GOT3 (cell line): ENCODE measurements around the gene SLC45A3.

ENCODE experiments used
- DNase-seq: peaks from one replicate; lab custom pipeline; 2025; ENCODE audit warnings: mixed read lengths; lab: John Stamatoyannopoulos, UW

Gene SLC45A3

DNA sequence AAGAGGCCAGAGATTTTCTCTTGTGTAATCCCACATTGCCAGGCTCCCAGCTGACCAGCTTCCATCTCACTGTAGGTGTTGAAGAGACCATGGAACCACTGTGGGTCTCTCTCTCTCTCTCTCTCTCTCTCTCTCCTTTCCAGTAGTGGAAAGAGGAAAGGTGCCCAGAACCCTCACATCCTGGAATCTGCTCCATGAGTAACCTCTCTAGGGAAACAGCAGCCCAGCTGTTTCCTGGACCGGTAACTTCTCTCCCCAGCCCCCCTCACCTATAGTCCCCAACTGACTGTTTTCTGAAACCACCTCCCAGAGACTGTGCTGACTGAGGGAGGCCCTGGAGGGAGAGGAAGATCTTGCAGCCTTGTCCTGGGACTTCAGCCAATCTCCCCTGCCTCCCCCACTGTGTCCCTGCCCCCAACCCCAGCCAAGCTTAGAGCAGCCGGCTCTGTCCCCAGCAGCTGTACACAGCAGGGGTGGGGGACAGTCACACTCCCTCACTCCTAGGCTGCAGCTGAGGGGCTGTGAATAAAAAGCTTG is 20.6 kb upstream of the SLC45A3 start:
- DNase-seq: no peak

DNA sequence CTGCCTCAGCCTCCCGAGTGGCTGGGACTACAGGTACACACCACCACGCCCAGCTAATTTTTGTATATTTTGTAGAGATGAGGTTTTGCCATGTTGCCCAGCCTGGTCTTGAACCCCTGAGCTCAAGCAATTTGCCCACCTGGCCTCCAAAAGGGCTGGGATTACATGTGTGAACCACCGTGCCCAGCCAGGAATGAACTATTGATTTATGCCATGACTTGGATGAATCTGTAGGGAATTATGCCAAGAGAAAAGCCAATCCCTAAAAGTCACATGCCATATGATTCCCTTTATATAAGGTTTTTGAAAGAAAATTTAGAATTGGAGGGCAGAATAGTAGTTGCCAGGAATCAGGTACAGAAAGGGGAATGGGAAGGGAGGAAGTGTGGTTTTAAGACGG is 19.1 kb upstream of the SLC45A3 start:
- no peak for DNase-seq

DNA sequence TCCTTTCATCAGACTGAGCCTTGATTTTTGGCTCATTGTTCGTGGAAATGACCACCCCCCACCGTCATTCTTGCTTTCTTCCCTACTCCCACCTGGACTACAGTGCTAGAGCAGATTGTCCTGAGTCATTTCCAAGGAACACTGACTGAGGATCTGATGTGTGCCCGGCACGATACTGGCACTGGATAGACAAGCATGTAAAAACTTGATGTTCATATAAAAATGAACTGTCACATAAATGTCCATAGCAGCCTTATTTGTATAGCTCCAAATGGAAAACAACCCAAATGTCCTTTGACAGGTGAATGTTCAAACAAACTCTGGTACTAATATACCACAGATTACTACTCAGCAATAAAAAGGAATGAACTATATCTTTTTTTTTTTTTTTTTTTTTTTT is 18.6 kb upstream of the SLC45A3 start:
- DNase-seq: no peak

DNA sequence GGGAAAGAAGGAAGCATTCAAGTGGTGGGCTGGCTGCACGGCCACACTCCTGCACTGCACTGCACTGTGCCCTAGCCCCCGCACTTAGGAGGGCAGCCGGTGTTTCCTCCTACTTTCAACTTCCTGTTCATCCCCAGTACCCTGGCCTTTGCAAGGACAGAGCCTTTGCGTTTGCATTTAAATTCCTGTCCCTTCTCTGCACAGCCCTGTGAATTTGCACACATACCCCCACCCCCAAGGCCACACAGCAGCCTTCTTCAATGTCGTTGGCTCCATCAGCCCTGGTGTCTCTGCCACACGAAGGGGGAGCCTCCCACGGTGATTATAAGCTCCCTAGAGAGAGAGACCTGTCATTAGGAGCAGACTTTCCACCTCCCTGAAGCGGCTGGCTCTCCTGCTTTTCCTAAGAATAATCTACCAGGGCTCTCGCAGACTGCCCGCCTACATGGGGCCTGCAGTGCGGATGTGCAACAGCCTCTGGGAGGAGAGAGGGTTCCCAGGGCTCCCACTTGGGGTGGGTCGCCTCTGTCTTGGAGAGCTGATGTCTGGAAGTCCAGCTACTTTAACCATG is 13.2 kb upstream of the SLC45A3 start:
- no peak for DNase-seq

DNA sequence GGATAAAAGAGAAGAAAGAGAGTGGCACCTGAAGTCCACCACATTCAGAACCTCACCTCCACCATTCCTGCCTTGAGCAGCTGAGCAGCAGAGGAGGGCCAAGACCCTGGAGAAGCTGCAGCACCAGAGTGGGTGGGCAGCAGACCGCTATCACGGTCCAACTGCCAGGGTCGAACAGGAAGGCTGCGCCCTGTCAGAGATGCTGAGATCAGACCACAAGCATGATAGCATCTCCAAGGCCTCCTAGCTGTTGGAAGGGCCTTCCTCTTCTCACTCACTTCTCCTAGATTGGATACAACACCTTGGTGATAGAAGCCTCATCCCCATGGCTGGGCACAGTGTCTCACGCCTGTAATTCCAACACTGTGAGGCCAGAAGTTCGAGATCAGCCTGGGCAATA is 12.1 kb upstream of the SLC45A3 start:
- DNase-seq: no peak

DNA sequence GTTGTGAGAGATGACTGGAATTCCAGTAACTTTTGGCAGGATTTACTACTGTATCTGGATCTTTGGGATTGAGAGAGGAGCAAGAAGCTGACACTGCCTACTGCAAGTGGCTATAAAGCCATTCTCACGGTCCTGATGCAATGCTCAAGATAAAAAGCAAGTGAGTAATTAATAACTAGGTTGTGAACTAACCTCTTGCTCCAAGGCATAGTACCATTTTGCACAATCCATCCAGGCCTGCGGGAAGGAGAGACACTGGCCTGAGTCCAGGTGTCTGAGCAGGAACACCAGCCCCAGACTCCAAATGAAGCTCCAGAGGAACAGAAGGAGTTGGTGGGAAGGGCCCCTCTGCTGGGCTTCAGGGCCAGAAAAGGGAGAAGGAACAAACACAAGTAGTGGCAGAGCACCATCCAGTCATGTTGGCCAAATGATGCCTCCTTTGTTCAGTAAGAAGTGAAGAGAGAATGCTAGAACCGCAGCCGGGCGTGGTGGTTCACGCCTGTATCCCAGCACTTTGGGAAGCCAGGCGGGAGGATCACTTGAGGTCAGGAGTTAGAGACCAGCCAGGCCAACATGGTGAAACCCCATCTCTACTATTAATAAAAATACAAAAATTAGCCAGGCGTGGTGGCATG is 9.9 kb upstream of the SLC45A3 start:
- no peak for DNase-seq

DNA sequence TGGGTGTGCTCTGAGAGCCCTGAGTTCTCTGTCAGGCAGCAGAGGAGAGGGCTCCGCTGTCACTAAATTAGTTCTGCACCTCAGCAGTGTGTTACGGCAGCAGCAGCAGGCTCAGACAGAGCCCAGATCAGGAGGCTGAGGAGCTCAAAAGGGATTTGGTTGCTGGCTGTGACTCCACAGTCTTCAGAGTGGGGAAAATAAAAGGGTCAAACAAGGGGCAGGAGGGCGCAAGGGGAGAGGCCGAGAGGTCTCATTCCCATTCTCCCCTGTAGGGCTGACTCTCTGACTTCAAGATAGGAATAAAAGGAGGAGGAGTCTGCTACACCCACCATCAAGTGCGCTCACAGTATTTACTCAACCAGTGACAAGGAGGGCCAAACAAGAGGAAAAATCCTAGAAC is 9.2 kb upstream of the SLC45A3 start:
- DNase-seq: no peak

DNA sequence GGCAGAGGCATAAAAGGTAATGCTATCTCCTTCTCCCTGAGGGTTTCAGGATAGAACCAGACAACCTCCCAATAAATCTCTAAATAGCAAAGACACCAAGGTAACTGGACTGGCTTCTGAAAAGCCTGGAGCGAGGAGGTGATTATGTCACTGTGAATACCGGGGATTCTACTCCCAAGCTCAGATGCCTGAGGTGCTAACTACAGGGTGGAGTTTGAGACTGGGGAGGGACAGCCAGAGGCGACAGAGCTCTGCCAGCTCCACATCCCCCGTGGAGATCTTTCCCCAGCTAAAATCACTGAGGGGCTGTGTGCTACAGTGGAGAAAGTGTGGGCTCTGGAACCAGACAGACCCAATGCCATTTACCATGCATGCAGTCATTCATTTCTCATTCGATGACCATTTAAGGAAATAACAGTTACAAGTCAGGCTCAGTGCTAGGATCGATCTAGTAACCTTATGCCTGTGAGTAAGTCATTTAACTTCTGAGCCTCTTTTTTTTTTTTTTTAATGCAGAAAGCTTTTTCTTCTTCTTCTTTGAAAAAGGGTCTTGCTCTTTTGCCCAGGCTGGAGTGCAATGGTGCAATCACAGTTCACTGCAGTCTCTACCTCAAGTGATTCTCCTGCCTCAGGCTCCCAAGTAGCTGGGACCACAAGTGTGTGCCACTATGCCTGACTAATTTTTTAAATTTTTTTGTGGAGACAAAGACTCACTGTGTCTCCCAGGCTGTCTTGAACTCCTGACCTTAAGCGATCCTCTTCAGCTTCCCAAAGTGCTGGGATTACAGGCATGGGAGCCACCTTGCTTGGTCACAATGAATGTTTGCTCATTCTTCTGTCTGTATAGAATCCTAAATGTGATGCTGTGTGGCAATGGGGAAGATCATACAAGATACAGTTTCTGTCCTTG is 8.1 kb upstream of the SLC45A3 start:
- no peak for DNase-seq

DNA sequence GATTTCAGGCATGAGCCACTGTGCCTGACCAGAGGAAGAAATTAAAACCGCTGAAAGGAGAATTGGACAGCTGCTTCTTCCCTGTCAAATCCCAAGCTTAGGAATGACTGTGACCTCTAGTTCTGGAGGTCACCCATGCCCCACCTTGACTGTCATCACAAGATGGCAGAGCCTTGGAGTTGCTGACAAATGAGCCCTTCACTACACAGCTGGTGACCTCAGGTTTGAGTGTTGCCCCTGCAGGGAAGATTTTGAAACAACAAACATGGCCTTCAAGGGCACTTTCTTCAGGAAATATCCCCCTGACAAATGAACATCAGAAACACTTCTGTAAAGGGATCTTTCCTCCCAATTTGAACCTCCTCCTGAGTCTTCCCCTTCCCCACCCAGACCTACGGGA is 6.9 kb upstream of the SLC45A3 start:
- no peak for DNase-seq

DNA sequence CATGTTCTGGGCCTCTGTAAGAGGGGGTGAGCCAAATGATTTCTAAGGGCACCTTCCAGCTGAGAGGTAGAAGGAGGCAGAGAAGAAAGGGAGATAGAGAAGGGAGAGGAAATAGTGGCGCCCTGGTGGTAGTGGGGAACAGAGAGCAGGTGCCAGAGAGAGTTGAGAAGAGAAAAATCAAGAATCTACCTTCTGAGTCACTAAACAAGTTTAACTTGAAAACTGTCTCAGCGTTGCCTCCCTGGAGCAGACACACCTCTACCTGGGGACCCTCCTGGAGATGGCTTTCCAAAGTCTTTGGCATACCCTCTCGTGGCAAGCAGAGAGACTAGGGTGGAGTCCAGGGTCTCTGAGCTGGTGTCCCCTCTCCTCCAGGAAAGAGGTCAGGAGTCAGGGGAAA is 1.1 kb upstream of the SLC45A3 start:
- DNase-seq: no peak

DNA sequence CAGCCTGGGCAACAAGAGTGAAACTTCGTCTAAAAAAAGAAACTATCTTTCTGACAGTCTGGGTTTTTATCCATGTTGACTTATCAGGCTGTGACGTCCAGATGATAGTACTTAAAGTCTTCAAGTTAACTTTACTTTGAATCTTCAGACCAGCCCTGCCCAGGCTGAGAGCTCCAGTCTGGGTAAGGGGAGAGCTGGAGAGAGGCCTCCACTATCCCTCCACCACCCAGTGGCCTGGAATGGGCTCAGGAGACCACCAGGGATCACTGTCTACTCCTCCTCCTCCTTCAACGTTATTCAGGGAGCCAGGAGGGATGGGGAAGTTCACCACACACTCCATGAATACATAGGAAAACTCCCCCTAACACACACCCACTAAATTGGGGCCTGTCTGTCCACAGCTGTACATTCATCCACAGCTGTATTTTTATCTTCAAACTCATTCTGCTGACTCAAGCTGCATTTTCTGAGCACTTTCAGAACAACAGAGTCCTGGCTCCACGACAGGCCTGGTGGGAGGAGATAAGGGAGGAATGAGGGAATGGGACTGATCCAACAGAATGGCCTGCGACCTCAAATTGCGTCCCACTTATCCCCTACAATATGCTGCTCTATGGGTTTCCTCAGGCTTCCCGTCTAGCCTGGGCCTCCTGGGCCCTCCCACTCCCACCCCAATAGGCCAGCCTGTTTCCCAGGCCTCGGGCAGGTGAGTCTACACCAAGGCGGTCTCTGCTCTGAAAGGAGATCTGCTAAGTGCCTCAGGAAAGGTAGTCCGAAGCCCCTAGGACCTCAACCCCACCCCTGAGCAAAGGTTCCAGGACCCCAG is 1.8 kb downstream of the SLC45A3 start:
- no peak for DNase-seq

DNA sequence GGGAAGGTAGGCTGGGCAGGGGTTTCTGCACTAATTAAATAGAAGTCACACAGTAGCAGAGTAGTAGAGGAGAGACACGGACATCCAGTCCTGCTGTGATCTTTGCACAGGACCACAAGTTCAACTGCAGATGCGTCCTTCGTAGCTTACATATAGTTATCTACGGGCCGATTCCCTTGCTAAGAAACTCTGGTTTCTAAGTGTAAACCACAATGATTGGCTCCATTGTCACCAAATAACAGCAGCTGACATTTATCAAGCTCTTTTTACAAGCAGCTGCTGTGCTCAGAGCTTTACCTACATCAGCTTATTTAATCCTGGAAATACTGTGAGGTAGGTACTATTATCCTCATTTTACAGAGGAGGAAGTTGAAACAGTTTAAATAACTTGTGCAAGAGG is 3.1 kb downstream of the SLC45A3 start:
- DNase-seq: no peak

DNA sequence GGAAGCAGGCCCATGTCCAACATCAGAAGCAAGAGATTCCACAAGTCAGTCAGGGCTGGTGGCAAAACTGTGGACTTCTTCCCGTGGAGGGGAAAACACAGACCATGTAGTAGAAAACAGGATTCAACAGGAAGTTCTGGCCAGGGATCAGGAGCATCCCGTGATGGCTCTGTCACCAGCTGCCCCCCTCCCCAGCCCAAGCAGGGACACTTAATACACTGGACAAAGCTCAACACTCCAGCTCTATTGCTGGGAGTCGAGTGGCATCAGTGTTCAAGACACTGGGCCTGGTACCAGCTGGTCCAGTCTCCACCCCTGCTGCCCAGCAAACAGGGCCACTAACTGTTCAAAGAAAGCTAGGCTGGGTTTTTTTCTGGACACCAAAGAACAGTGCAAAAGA is 3.7 kb downstream of the SLC45A3 start:
- DNase-seq: no peak

DNA sequence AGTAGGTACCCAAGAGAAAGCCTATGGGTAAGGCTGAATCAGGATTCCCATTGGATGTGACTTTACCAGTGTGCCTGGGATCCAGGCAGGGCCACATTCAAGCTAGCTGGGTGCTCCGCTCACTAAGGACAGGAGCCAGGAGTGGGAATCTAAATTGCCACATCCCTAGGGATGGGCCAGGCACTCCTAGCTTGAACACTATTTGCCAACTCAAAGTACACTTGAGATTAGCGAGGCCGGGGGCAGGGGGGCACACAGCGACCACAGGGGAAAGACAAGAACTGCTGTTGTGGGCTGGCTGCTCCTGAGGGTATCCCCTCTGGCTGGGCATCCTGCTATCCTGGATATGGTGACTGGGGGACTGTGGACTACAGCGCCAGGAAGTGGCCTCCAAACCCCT is 4.3 kb downstream of the SLC45A3 start:
- DNase-seq: no peak

DNA sequence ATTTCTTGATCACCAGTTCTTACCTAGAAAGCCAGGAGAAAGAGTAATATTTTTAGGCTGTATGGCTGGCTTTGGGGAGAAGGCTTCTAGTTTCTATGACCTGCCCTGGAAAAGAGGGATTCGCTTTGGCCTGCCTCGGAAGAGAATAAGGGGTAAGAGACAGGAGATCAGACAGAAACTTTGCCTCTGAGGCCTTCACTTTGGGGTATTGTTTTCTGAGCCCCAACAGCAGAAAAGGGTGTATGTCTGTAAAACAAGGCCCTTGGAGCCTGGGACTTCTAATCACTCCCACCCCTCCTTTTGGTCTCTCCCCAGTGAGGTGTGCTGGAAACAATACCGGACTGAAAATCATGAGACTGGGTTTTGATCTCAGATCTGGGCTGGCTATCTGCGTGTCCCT is 5.1 kb downstream of the SLC45A3 start:
- no peak for DNase-seq

DNA sequence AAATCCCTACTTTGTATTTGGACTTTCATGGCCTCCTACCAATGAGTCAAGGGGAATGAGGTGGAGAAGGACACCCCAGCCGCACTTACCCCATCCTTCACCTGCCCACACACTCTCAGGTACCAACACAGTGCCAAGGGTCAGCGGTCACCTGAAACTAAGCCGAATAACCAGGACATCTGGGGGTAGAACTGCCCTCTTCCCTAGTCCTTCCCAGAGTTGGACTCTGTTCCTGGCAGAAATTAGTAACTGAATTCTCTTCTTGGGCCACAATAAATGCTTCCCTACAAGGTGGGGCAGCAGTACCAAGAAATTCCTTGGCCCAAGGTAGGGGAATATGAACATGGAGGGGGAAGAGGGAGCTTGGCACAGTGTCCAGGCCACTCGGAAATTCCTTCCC is 7.3 kb downstream of the SLC45A3 start:
- no peak for DNase-seq

DNA sequence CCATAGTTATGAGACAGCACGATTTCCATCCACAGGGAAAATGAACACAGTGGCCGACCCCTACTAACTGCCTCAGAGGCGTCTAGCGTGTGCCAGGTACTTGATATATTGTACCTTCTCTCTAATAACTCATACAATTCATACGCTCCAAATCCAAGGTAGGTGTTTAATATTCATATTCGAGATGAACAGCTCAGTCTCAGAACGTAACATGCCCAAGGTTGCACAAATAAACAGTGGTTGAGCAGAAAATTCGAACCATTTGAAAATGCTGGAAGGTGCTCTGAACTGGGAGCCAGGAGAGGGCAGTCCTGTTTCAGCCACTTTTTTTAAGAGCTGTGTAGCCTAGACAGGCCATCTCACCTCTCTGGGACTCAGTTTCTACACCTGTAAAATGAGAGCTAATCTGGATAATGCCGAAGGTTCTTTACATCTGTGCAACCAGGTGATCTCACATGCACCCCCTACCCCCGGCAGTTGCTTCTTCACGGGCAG is 7.9 kb downstream of the SLC45A3 start:
- no peak for DNase-seq

DNA sequence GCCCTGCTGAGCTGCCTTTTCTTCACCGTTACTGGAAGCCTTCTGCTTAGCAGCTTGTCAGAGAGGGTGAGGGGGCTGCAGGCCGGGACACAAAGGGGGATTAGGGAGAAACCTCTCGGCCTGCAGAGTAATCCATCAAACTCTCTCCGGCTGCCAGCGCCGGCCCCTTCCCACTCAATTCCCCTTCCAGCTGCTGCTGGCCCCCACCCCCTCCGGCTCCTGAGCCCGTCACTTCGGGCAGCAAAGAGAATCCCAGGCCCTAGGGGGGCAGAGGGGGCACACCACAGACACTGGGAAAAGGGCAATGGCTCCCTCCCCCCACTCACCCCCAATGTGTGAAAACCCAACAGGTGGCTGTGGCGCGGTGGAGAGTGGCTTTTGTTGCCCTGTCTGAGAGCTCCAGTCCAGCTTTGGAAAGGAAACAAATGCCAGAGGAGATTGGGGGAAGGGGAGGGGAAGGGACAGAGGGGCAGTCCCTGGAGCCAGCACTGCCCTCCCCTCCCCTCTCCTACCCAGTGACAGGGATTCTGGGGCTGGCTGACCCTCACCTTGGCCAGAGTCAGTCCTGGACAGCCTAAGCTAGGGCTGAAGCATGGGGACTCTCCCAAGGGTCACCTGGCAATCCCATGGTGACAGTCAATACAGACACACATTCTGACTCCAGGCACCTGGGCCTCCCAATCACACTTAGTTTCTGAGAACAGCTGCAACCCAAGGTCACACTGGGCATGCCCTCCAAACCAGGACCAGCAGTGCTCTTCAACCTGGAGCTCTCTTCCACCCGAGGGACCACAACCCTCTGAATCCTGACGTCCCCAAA is 9.5 kb downstream of the SLC45A3 start:
- DNase-seq: no peak

DNA sequence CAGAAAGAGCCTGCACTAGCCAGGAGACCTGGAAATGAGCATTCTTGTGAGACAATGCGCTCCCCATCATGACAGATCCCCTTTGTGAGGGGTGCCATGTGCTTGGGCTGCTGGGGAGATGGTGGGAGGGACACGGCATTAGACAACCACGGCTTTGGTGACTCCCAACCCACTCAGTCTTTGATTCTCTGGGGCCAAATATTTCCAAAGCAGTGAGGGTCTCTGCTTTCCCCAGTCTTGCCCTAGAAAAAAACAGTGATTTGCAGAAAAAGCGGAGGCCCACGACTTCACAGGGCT is 10.2 kb downstream of the SLC45A3 start:
- no peak for DNase-seq

DNA sequence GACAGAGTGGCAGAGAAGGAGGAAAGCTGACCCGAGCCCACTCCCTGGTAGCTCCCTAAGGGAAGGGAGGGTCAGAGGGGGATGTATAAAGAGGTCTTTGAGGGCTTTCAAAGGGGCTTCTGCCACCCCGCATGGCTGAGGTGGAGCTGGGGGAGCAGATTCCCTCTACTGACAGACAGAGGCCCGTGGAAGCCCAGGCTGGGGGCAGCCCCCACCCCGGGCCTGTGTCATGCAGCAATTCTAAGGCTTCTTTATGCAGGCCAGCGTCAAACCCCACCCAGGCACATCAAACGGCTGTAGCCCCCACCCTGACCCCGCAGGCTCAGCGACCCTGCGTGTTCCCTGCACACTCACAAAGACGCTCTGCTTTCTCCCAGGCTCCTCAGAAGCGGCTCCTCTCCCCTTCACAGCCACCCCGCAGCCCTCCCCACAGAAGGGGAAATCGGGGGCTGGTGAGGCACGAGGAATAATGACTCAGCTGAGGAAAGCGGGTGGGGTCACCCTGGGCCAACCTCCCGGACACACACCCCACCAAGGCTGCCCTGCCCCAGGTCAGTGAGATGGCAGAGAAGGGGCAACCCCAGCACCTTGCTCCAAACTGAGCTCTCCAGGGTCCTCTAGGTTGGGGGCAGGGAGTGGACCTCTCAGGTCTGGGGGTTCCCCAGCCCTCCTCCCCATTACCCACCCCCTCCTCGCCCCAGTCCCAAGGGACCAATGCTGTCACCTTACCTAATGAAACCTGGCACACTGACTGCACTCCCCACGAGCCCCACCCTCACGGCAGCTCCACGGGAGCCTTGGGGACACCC is 10.8 kb downstream of the SLC45A3 start:
- no peak for DNase-seq
